Activated CD4-positive, alpha-beta T cell treated with anti-CD3 and anti-CD28 coated beads for 36 hours (primary cell): ENCODE data around the gene CARD19. TPM values are rescaled to one million over a fixed set of nuclear protein-coding genes. Genes with fewer than 3 reads are reported as not detected.

Experiments used
- ATAC-seq: fragments of 200-7000 bp; cut with Tn5 transposase; one replicate; pipeline ENCODE4 v1.10.0; 2021; ENCODE audit warnings: mild to moderate bottlenecking, moderate library complexity
- CTCF ChIA-PET: fragments of 350-600 bp; sonication (Branson Sonifier 250); formaldehyde crosslinking; loops from one replicate; lab custom pipeline; 2021; ENCODE audit warnings: antibody characterized with exemption; lab: Charles Lee
- POLR2A ChIA-PET: fragments of 350-600 bp; sonication (Branson Sonifier 250); formaldehyde crosslinking; loops from one replicate; lab custom pipeline; 2021; ENCODE audit warnings: antibody characterized with exemption, inconsistent platforms; lab: Charles Lee
- DNase-seq: peaks from one replicate; pipeline ENCODE4 v3.0.0-alpha.2; 2020
- H3K27ac Mint-ChIP-seq: one replicate; pipeline ENCODE4 v1.8.0; 2021; ENCODE audit warnings: mixed read lengths
- H3K27me3 Mint-ChIP-seq: one replicate; pipeline ENCODE4 v1.8.0; 2021; ENCODE audit warnings: mixed read lengths
- H3K36me3 Mint-ChIP-seq: one replicate; pipeline ENCODE4 v1.8.0; 2021; ENCODE audit warnings: low read depth, mixed read lengths
- H3K4me1 Mint-ChIP-seq: one replicate; pipeline ENCODE4 v1.8.0; 2021; ENCODE audit warnings: mixed read lengths
- H3K4me3 Mint-ChIP-seq: one replicate; pipeline ENCODE4 v1.8.0; 2021; ENCODE audit warnings: mild to moderate bottlenecking, moderate library complexity, mixed read lengths
- H3K9me3 Mint-ChIP-seq: one replicate; pipeline ENCODE4 v1.8.0; 2021; ENCODE audit warnings: low read depth, mixed read lengths
- intact Hi-C, 2 experiments: fragments of 100-400 bp; cut with DNase I in 1 of 2; cut with micrococcal nuclease in 1 of 2; formaldehyde crosslinking; loops; one replicate each; pipeline versions ENCODE4 v1.14.2 to v1.15.1; 2022 to 2024; cut with DNase I, micrococcal nuclease
- total RNA-seq, 2 experiments: library from RNA; stranded (reverse); gene quantifications; one replicate each; pipeline ENCODE4 v1.2.3, GENCODE V29; 2021

The CARD19 gene
- 10 to 100 TPM; 39.6 to 44.4 TPM for total RNA-seq

DNA sequence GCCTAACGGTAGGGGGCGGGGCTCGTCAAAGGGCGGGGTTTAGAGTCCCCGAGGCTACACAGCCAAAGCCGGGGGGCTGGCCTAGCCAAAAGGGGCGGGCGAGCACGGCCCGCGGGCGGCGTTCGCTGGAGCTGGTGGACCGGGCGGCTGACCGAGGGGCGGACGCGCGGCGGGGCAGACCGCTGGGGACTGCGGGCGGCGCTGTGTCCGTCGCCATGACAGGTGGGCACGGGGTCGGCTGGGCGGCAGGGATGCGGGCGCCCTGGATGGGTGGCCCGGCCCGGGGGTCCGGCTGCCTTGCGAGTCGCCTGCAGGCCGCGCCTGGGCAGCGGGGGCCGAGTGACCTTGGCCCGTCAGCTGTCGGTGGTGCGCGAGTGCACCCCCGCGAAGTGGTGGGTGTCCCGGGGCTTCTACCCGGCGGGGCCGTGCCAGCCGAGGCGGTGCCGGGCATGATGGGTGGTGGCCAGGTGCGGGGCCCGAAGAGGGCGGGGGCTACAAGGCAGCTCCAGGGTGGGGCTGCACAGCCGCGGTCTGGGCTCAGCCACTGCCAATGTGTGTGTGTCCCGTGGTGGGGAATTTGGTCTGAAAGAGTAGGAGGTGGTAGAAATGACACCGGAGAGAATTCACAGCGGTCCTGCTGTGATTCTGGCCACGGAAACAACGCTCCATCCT is at the start of gene CARD19:
Gene CARD19, plus strand, starts transcription at position 87 of the 672 bp plus-strand sequence. Its CDS starts 129 bp downstream, at position 216.
- peak within 1 kb of the TSS; percentile 98 for H3K27ac Mint-ChIP-seq
- CTCF ChIA-PET, result interaction anchor here (0.6 to 2.1 kb wide), 4 partner anchors 12 to 110 kb away, joined by 3 to 5 read pairs (median 3); no protein-coding TSS in a partner anchor
- peaks cover 10% of the 10 kb centered on the region for H3K36me3 Mint-ChIP-seq
- POLR2A ChIA-PET, result interaction anchor here (0.6 to 1.7 kb wide), 4 partner anchors 32 to 478 kb away, joined by 3 to 7 read pairs (median 5); no protein-coding TSS in a partner anchor
- H3K4me3 Mint-ChIP-seq, result peak within 1 kb of the TSS; percentile 80
- no peaks in the 10 kb centered on the region for H3K27me3 Mint-ChIP-seq
- peak; percentile 67 for DNase-seq
- intact Hi-C loops, result loop anchor here (1.0 to 10.0 kb wide), 7 partner anchors 38 to 979 kb away; partner anchors contain the start of genes BICD2 (in 1 of the 2), FAM120AOS (in 1 of the 2), IARS1 (in 1 of the 2) and SPTLC1 (in 1 of the 2)
- peaks cover 1% of the 10 kb centered on the region for H3K9me3 Mint-ChIP-seq
- no peak for ATAC-seq
- H3K4me1 Mint-ChIP-seq, result peaks cover 71% of the 10 kb centered on the region

GRCh38 chr9:93048566-93049448 is 47.2 kb upstream of the CARD19 start:
- H3K27ac Mint-ChIP-seq, result peak overlapping the region; percentile 39
- intact Hi-C loops, result no loop called here
- no peak overlapping the region for H3K4me3 Mint-ChIP-seq
- DNase-seq (peak; percentile 5), ATAC-seq (no peak)
- no peaks in the 10 kb centered on the region for H3K27me3 Mint-ChIP-seq
- H3K36me3 Mint-ChIP-seq, result no peaks in the 10 kb centered on the region
- H3K4me1 Mint-ChIP-seq, result peaks cover 14% of the 10 kb centered on the region
- ChIA-PET CTCF (no interaction called here), POLR2A (no interaction called here)
- no peaks in the 10 kb centered on the region for H3K9me3 Mint-ChIP-seq

DNA sequence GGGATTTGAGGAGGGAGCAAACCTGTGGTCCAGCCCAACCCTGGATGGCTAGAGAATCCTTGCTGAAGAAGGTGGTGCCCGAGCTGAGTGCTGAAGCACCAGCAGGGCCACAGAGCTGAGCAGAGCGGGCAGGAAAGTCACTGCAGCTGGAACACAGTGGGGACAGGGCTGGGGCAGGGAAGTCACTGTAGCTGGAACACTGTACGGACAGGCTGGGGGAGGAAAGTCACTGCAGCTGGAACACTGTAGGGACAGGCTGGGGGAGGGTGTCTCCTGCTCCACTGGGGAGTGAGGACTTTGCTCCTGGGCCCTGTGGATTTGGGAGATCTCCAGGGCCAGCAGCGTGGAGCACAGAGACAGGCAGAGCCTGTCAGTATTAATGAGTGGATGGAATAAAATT is 46.5 kb upstream of the CARD19 start:
- POLR2A ChIA-PET, result no interaction called here
- no peak for ATAC-seq
- Mint-ChIP-seq H3K4me1 (peaks cover 14% of the 10 kb centered on the region), H3K36me3 (no peaks in the 10 kb centered on the region), H3K9me3 (no peaks in the 10 kb centered on the region), H3K4me3 (no peak overlapping the region), H3K27ac (peak overlapping the region; percentile 39), H3K27me3 (no peaks in the 10 kb centered on the region)
- no peak for DNase-seq
- CTCF ChIA-PET, result no interaction called here
- intact Hi-C loops, result no loop called here

DNA sequence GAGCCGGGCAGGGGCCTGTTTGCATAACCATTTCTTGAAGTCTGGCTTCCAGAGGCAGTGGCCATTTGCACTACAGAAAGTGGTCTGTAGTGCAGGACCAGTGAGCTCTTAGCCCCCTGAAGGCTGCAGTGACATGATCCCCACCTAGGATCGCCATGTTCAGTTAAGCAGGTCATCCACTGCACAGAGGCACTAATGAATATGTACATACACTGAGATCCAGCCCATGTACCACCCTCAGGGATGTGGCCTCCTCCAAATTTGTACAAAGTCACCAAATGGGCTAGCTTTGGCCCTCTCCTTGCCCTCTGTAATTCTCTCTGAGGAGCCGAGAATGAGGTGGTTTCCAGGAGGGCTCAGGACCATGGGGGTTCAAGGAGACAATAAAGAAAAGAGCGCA is 45.8 kb upstream of the CARD19 start:
- POLR2A ChIA-PET, result no interaction called here
- DNase-seq (no peak), ATAC-seq (no peak)
- peaks cover 15% of the 10 kb centered on the region for H3K4me1 Mint-ChIP-seq
- no peaks in the 10 kb centered on the region for H3K9me3 Mint-ChIP-seq
- no peaks in the 10 kb centered on the region for H3K36me3 Mint-ChIP-seq
- no peaks in the 10 kb centered on the region for H3K27me3 Mint-ChIP-seq
- CTCF ChIA-PET, result no interaction called here
- intact Hi-C loops, result no loop called here
- H3K4me3 Mint-ChIP-seq, result no peak overlapping the region
- H3K27ac Mint-ChIP-seq, result no peak overlapping the region

GRCh38 chr9:93051680-93052089 is 44.3 kb upstream of the CARD19 start:
- DNase-seq, result no peak
- ChIA-PET POLR2A (no interaction called here), CTCF (interaction anchor here (1.4 kb wide), 1 partner anchor 48 kb away, joined by 5 read pairs; no protein-coding TSS in a partner anchor)
- intact Hi-C loops, result no loop called here
- Mint-ChIP-seq H3K4me3 (no peak overlapping the region), H3K4me1 (peaks cover 17% of the 10 kb centered on the region), H3K36me3 (no peaks in the 10 kb centered on the region), H3K27me3 (no peaks in the 10 kb centered on the region), H3K9me3 (no peaks in the 10 kb centered on the region), H3K27ac (no peak overlapping the region)
- no peak for ATAC-seq

- DNase-seq (no peak), ATAC-seq (no peak)
- Mint-ChIP-seq H3K4me1 (peaks cover 19% of the 10 kb centered on the region), H3K9me3 (no peaks in the 10 kb centered on the region), H3K4me3 (no peak overlapping the region), H3K36me3 (no peaks in the 10 kb centered on the region), H3K27ac (no peak overlapping the region), H3K27me3 (no peaks in the 10 kb centered on the region)
- POLR2A ChIA-PET, result interaction anchor here (0.6 kb wide), 1 partner anchor 66 kb away, joined by 6 read pairs; no protein-coding TSS in a partner anchor
- CTCF ChIA-PET, result no interaction called here
- intact Hi-C loops, result no loop called here
Measured at GRCh38 chr9:93052791-93053540, 43.1 kb upstream of the CARD19 start.

DNA sequence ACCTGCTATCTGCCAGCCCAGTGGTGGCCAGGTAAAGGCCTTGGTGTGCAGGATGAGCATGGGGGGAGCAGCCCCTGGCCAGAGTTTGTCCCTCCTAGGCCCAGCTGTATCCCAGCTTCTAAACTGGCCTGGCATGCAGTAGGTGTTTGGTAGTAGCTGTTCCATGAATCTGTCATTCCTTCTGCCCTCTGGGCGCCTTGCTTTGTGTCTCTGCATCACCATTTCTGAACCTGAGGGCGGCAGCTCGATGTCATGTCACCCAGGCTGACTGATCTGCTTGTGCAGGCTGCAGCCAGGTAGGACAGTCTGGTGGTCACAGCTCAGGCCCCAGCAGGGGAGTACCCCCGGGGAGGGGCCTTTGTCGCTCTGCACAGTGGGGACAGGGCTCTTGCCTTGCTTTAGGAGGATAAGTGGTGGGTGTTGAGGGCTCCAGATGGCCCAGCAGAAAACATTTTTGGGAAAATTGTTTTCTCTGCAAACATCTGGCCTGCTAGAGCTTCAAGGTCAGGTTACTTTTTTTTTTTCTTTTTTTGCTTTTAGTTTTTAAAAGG is 42.2 kb upstream of the CARD19 start:
- no peak for DNase-seq
- H3K9me3 Mint-ChIP-seq, result no peaks in the 10 kb centered on the region
- no peaks in the 10 kb centered on the region for H3K27me3 Mint-ChIP-seq
- no peaks in the 10 kb centered on the region for H3K36me3 Mint-ChIP-seq
- no peak overlapping the region for H3K4me3 Mint-ChIP-seq
- H3K27ac Mint-ChIP-seq, result no peak overlapping the region
- ChIA-PET POLR2A (interaction anchor here (0.6 kb wide), 1 partner anchor 65 kb away, joined by 6 read pairs; no protein-coding TSS in a partner anchor), CTCF (interaction anchor here (0.6 kb wide), 2 partner anchors 97 to 114 kb away, joined by 3 read pairs; no protein-coding TSS in a partner anchor)
- no peak for ATAC-seq
- intact Hi-C loops, result no loop called here
- peaks cover 22% of the 10 kb centered on the region for H3K4me1 Mint-ChIP-seq

DNA sequence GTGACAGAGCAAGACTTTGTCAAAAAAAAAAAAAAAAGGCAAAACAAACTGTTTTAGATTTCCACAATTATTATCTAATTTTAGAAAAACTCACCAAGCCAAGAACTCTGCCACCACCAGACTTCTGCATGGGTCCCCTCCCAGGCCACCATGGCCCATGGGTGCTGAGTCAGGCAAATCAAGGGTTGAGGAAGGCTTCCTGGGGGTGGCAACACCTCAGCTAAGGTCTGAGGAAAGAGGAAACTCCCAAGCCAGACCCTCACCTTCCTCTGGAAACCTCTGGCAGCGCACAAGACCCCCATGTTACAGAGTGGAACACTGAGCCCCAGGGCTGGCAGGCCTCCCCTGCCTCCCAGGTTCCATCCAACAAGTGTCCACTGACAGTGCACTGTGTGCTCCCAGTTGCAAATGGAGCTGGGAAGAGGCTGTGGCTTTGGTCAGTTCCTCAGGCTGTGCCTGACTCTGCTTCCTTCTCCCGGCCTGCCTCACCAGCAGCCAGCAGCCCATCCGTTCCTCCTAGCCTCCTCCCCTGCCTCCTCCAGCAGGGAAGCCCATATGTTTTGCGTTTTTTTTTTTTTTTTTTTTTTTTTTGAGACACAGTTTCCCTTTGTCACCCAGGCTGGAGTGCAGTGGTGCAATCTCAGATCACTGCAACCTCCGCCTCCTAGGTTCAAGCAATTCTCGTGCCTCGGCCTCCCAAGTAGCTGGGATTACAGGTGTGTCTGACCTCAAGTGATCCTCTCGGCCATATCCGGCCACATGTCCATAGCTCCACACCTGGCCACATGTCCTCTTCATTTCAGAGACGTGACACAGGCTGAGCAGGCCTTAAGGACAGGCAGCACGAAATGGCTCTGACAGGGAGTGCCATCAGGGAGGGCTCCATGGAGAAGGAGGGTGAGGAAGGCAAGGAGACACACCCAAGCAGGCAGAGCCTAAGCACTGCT is 41.0 kb upstream of the CARD19 start:
- ATAC-seq, result no peak
- no peak for DNase-seq
- peak overlapping the region; percentile 65 for H3K27ac Mint-ChIP-seq
- no peaks in the 10 kb centered on the region for H3K27me3 Mint-ChIP-seq
- peaks cover under 1% of the 10 kb centered on the region for H3K36me3 Mint-ChIP-seq
- POLR2A ChIA-PET, result no interaction called here
- H3K4me3 Mint-ChIP-seq, result no peak overlapping the region
- intact Hi-C loops, result no loop called here
- CTCF ChIA-PET, result interaction anchor here (0.6 to 1.0 kb wide), 3 partner anchors 27 to 31 kb away, joined by 3 read pairs; no protein-coding TSS in a partner anchor
- H3K4me1 Mint-ChIP-seq, result peaks cover 22% of the 10 kb centered on the region
- H3K9me3 Mint-ChIP-seq, result no peaks in the 10 kb centered on the region

GRCh38 chr9:93057042-93057702 is 38.8 kb upstream of the CARD19 start:
- Mint-ChIP-seq H3K4me1 (peaks cover 44% of the 10 kb centered on the region), H3K4me3 (no peak overlapping the region), H3K36me3 (peaks cover 10% of the 10 kb centered on the region), H3K9me3 (no peaks in the 10 kb centered on the region), H3K27me3 (no peaks in the 10 kb centered on the region), H3K27ac (no peak overlapping the region)
- no peak for DNase-seq
- ChIA-PET CTCF (interaction anchor here (0.6 to 1.4 kb wide), 3 partner anchors 26 to 81 kb away, joined by 3 read pairs; no protein-coding TSS in a partner anchor), POLR2A (no interaction called here)
- intact Hi-C loops, result no loop called here
- no peak for ATAC-seq
